ENCODE measurements around the gene WNK2. TPM values are rescaled to one million over a fixed set of nuclear protein-coding genes. Genes with fewer than 3 reads are reported as not detected.

Gene WNK2
- total RNA-seq, 1 experiment from 2014 or later: 69.4 TPM

GRCh38 chr9:93134740-93135444, 49.0 kb upstream of the WNK2 start:
- peaks cover 32% of the 10 kb centered on the region for H3K27me3 Mint-ChIP-seq (ENCODE audit: low read depth)
- no peak overlapping the region for H2BK15ac ChIP-seq (ENCODE audit: low read depth, low read length)
- H3K27ac ChIP-seq (ENCODE audit: insufficient read length, low read depth, low read length): no peak overlapping the region
- no peaks in the 10 kb centered on the region for H3K9me3 ChIP-seq (ENCODE audit: control insufficient read depth, low read depth, low read length)
- H3K4me1 ChIP-seq (ENCODE audit: insufficient read depth, low read length): no peaks in the 10 kb centered on the region; the same call in 1 of the 2 replicates
- H4K91ac ChIP-seq (ENCODE audit: insufficient read length, low read depth, low read length): no peak overlapping the region
- H2AK5ac ChIP-seq (ENCODE audit: insufficient read length, low read length): no peak overlapping the region
- no peak overlapping the region for H3K27ac Mint-ChIP-seq
- no peak overlapping the region for H4K8ac ChIP-seq (replicated peaks; ENCODE audit: insufficient read length, low read depth, low read length)
- peaks cover 15 to 28% of the 10 kb centered on the region in 2 experiments for H3K4me1 Mint-ChIP-seq
- H4K20me1 ChIP-seq (ENCODE audit: control insufficient read depth, insufficient read depth, insufficient read length): no peaks in the 10 kb centered on the region
- no peak overlapping the region for H3K4ac ChIP-seq (ENCODE audit: low read depth, low read length)
- H2AFZ ChIP-seq (ENCODE audit: low read length): no peak overlapping the region
- H3K27me3 ChIP-seq (ENCODE audit: insufficient read depth, low read length): peaks cover 5% of the 10 kb centered on the region; the same call in 1 of the 2 replicates
- H3K23ac ChIP-seq (ENCODE audit: insufficient read length, low read depth, low read length): no peak overlapping the region
- H2BK20ac ChIP-seq (ENCODE audit: low read depth, low read length, poor library complexity, severe bottlenecking): no peak overlapping the region
- no peak overlapping the region for H3K18ac ChIP-seq (ENCODE audit: insufficient read length, low read depth, low read length)
- TF ChIP-seq CTCF (conservative IDR thresholded peaks at IDR 0.05): no peak
- H3K23me2 ChIP-seq (ENCODE audit: insufficient read length, low read depth, low read length, poor library complexity, severe bottlenecking): no peaks in the 10 kb centered on the region
- H3T11ph ChIP-seq (ENCODE audit: low read length): no peak overlapping the region
- H3K79me1 ChIP-seq (ENCODE audit: insufficient read depth, low read depth, low read length, poor library complexity, severe bottlenecking): no peaks in the 10 kb centered on the region
- no peak overlapping the region for H3K14ac ChIP-seq (ENCODE audit: insufficient read depth, low read length)
- WGBS (ENCODE audit: extremely low coverage, insufficient read length, low lambda C conversion rate): no CpG with 5 or more reads among the region's 14 CpGs
- no peak overlapping the region for H2BK120ac ChIP-seq (ENCODE audit: low read depth, low read length, poor library complexity, severe bottlenecking)
- peak overlapping the region; percentile 48 for H3K4me2 ChIP-seq (ENCODE audit: insufficient read depth, insufficient read length, low read length)
- DNase-seq: no peak
- H2BK5ac ChIP-seq (ENCODE audit: insufficient read length, low read length): no peak overlapping the region
- no peak overlapping the region for H3K56ac ChIP-seq (ENCODE audit: insufficient read length, low read depth, low read length)
- no peak overlapping the region for H4K5ac ChIP-seq (ENCODE audit: insufficient read length, low read depth, low read length)
- no peak overlapping the region for H2BK12ac ChIP-seq (ENCODE audit: insufficient read length, low read depth, low read length)
- no peak overlapping the region for H3K9ac ChIP-seq (ENCODE audit: extremely low read depth, insufficient read length, low read length)
- H3K36me3 Mint-ChIP-seq (ENCODE audit: insufficient read depth in 1 of 3, low read depth in 3 of 3): no peaks in the 10 kb centered on the region; a peak in 2 of 7 replicates
- peaks cover 2 to 3% of the 10 kb centered on the region in 2 experiments; a peak in 2 of 5 replicates for H3K9me3 Mint-ChIP-seq
- peak overlapping the region; percentile 56 to 77 for H3K4me3 Mint-ChIP-seq
- no peaks in the 10 kb centered on the region for H3K79me2 ChIP-seq (ENCODE audit: insufficient read depth, low read length)

All from H9 (cell line).